ENCODE results near the gene KCNA10.

Gene KCNA10

DNA sequence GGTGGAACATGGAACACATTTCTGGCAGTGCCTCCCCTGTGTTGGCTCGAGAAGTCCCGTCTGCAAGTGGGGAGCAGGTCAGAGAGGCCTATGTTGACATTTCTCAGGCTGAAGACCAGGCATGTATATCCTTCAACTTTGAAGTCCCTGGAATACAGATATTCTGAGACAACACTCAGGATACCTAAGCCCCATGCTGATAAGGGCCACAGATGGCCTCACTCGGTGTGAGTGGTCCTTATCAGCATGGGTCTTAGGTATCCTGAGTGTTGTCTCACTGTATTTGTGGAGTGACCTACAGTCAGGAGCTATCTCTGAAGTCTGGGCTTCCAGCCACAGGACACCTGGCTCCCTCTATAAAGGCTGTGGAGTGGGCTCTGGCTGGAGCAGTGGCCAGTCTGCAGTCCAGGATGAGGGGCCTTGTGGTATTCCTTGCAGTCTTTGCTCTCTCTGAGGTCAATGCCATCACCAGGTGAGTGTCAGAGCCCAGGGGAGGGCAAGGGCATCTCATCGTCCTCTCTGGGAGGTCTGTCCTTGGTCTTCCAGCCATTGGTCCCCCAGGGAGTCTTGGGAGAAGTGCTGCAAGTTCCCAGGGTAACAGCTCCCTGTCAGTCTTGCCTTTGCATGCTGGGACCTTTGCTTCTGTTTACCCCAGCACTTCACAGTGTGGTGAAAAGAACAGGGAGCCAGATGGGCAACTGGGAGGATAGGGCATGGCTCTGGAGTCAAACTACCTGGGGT lies 38.4 kb downstream of the KCNA10 start:
- no peak for DNase-seq (ENCODE audit: low read depth)
- TF ChIP-seq CTCF (conservative IDR thresholded peaks at IDR 0.05; ENCODE audit: low read depth, low read length) = no peak
- no peak overlapping the region for H3K4me3 ChIP-seq (ENCODE audit: low read length)

DNA sequence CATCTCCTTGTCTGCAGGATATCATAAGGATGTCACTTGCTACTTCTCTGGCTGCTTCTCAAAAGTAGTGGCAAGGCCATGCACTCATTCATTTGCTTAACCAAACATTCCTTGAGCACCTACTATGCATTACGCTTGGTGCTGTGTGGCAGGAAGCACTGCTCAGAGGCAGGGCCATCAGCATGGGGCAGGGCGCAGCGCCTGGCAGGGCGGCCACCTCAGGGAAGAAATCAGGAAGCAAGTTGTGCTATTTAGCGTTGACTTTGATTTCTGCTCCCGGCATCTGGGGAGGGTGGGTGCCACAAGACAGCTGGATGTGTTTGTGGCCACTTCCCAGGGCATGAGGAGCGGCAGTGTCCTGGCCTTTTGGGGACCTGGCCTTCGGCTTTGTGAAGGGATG lies 40.1 kb downstream of the KCNA10 start:
- no peak overlapping the region for H3K4me3 ChIP-seq (ENCODE audit: low read length)
- DNase-seq (ENCODE audit: low read depth) = no peak
- no peak for TF ChIP-seq CTCF (conservative IDR thresholded peaks at IDR 0.05; ENCODE audit: low read depth, low read length)

DNA sequence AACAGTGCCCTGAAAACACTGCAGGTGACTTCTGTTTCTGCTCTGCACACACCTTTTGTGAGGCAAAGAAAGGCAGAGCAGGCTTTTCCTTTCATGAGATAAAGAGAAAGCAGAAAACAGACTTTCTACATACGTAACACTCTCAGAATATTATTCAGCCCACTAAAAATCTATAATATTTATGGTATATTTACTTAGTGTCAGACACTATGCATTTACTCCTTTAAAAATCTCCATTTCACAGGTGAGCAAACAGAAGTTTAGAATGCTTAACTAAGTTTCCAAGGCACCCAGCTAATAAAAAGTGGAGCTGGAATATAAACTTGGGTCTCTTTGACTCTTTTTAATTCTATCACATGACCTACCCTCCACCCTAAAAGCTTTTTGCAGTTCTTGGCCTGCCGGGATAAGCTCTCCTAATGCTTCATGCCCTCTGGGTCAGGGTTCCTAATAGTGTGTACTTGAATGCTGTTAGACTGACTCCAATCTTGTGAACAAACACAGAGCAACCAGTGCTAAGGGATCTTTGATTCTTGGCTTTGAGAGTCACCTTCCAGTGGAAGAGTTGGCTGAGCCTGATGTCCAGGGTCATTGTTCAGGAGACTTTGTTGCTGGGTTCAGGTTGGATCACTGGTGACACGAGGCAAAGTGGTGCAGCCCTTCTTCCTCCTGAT lies 40.9 kb downstream of the KCNA10 start:
- no peak overlapping the region for H3K4me3 ChIP-seq (ENCODE audit: low read length)
- no peak for TF ChIP-seq CTCF (conservative IDR thresholded peaks at IDR 0.05; ENCODE audit: low read depth, low read length)
- no peak for DNase-seq (ENCODE audit: low read depth)

DNA sequence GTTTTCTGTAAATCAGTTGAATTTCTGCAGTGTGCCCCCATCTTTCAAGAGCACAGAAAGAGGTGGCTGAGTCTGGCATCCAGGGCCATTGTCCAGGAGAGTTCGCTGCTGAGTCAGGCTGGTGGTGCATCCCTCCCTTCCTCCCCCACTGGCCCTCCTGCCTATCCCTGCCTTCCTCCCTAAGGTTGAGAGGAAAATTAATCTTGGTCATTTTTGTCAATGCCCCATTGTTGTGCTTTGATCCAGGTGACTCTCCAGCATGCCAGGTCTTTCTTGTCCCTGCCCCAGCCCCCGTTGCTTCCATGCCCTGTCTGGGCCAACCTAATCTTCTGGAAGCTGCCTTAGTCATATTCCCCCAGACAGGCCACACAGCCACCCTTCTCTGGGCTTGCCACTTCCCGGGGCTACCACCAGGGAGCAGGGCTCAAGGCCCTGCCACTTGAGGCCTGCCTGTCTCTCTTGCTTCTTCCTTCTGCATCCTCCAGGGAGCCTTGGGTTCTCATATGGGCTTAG lies 41.5 kb downstream of the KCNA10 start:
- TF ChIP-seq CTCF (conservative IDR thresholded peaks at IDR 0.05; ENCODE audit: low read depth, low read length) = peak; percentile 46
- no peak overlapping the region for H3K4me3 ChIP-seq (ENCODE audit: low read length)
- DNase-seq (ENCODE audit: low read depth) = no peak

DNA sequence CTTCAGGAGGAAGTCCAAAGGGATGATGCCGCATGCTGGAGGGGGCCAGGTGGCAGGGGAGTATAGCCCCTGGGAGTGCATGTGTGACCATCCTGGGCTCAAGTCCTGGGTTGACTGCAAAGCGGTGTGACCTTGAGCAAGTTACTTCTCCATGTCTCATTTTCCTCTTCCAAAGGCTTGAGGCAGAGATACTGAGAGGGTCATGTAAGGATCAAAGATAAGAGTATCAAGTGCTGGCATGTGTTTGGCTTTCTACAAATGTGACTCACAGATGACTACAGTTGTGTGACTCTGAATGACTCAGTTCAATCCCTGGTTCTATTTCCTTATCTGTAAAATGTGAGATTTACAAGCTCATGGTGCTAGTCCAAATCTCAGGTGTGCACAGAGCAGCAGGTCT lies 41.9 kb downstream of the KCNA10 start:
- no peak overlapping the region for H3K4me3 ChIP-seq (ENCODE audit: low read length)
- no peak for TF ChIP-seq CTCF (conservative IDR thresholded peaks at IDR 0.05; ENCODE audit: low read depth, low read length)
- DNase-seq (ENCODE audit: low read depth) = no peak

GRCh38 chr1:110476028-110476765 lies 42.8 kb downstream of the KCNA10 start:
- no peak for DNase-seq (ENCODE audit: low read depth)
- no peak overlapping the region for H3K4me3 ChIP-seq (ENCODE audit: low read length)
- TF ChIP-seq CTCF (conservative IDR thresholded peaks at IDR 0.05; ENCODE audit: low read depth, low read length) = no peak

Data from retinal pigment epithelial cell (primary cell).